SHP77 treated with DMSO at 0.1 percent for 48 hours (cell line): ENCODE data around the gene METTL3.

Experiments used
- DNase-seq: peaks from one replicate; lab custom pipeline; 2025; lab: John Stamatoyannopoulos, UW

Gene METTL3

DNA sequence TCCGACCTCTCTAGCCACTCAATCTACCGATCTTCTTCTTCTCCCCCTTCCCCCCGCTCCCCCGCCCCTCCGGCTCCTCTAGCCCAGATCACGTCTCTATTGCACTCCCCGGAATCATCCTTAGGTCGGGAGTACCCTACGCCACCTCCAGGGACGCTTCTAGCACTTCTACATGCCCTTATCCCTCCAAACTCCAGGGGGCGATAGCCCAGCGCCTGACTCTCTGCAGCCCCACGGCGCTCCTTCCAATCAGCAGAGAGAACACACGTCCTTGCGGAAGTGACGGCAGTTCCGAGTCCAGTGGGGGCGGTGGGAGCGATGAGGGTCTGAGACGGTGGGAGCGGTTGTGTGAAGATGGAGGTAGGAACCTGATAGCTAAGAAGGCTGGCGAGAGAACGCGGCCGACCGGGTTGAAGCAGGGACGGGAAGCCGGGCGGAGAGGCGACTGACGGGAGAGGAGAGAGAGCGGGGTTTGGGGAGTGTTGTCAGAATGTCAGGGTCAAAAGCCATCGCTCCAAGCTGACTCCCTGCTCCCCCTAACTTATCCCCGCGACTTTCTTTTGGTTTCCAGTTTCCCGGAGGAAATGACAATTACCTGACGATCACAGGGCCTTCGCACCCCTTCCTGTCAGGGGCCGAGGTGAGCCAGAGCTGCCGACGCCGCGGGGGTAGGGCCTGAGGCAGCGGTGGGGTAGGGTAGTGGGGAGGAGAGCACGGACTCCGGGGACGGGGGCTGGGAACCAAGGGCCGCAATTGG, 34.0 kb downstream of the METTL3 start, which contains the start of the genes RAB2B and TOX4:
TSS of gene RAB2B (minus strand) at position 35 of the 757 bp plus-strand sequence. CDS start 87 bp downstream, outside the sequence.
TSS of gene TOX4 (plus strand) at position 271 of the 757 bp plus-strand sequence. CDS start at position 355, 84 bp downstream.
- peak; percentile 99 for DNase-seq

DNA sequence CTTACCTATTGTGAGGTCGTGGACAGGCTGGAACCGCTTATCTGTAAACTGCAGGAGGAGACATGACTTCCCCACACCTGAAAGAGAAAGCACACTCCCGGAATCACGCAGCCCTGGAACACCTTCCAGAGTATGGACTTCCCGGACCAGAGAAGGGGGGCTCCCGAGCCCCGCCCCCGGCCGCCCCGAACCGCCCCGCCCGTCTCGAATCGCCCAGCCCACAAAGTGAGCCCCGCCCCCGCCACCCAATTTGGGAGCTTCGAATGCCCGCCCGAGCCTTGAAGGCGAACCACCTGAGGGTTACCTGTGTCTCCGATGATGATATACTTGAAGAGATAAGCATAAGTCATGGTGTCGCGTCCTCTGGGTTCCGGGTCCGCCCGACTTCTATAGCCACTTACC, 34.6 kb downstream of the METTL3 start:
- DNase-seq, result peak; percentile 86

GRCh38 chr14:21475767-21476522, 35.2 kb downstream of the METTL3 start:
- no peak for DNase-seq

GRCh38 chr14:21467616-21468015, 43.5 kb downstream of the METTL3 start:
- DNase-seq, result no peak

DNA sequence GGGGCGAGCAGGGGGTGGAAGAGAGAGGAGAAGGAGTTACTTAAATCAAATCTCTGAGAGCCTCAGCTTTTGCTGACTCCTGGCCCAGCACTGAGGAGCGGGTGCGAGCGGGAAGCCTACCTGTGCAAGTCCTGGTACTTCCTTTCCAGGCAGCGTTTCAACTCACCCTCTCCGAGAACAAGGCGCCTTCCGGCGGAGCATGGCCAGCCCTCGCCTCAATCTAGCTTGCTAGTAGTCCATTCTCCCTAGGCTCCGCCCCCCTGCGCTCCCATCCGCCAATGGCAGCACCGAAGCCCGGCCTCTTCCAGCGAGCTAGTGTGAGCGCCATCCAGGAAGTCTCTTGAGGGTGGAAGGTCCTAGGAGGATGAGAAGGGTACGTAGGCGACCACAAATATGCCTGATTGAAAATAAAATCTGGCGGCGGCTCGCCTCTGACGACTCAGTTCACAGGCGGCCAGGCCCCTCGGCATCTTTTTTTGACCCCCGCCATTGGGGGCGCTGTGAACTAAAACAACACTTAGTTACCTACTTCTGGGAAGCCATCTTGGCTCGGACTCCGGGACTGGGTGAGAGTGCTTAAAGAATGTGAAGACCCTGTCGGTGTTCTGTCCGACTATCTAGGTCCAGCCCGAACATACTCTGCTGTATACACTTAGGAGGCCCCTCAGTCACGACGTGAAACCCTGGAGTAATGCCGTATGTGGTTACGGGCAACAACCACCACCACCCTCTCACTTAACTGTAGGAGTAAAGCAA, 55.0 kb downstream of the METTL3 start, which contains the start of gene CHD8:
TSS of gene CHD8 (minus strand) at position 212 of the 756 bp plus-strand sequence. CDS start 24,480 bp downstream, outside the sequence.
- DNase-seq, result peak; percentile 100

DNA sequence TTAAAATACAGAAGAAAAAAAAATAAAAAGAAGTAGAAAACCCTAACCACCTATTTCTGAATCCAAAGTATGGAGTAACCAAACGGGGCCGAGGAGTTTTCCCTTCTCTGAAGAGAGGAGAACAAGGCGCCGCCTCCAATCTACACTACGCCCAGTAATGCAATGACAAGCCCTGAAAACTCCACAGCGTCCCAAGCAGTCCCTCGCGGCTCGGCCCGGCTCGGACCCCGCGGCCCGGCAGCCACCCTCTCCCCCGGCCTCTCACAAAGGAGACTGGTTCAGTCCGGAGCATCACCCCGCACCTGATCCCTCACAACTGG, 55.6 kb downstream of the METTL3 start:
- DNase-seq, result no peak

DNA sequence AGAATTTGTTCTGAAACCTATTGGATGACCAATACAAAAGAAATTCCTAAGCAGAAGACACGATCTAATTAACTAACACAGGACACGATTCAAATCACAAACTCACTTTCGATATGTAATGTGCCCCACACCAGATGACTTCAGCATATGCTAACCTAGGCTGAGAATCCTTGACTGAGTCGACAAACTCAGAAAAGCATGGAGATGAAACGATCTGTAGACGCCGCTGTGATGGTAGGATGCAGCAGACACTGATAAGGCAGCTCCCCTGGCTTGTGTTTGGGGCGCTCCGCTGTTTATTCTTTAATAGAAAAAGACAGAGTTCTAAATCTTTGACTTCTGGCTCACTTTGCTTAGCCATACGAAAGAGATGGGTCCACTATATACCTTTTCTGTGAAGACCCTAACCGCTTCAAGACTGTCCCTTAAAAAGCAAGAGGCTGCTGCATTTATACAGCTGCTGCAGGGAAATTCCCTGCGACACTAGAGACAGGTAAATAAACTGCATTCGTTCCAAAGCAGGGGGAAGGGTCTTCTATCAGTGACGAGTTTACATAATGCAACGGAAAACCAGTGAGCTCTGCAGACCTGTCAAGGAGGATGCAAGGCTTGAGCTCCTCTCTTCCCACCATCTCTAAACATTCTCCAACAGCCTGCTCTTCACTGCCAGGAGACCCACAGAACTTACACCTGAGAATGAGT, 56.1 kb downstream of the METTL3 start:
- no peak for DNase-seq

- no peak for DNase-seq
Measured at GRCh38 chr14:21449899-21450216, 61.3 kb downstream of the METTL3 start.
